Measurements from ENCODE around the gene OR51E1.

Gene OR51E1

GRCh38 chr11:4665424-4665823 lies 21.6 kb downstream of the OR51E1 start:
- no peak overlapping the region for H3K4me3 ChIP-seq (ENCODE audit: low read depth, low read length)
- no peak for DNase-seq (ENCODE audit: low read depth)
- no peak for TF ChIP-seq CTCF (conservative IDR thresholded peaks at IDR 0.05; ENCODE audit: low read depth, low read length)

GRCh38 chr11:4671741-4672140 lies 28.0 kb downstream of the OR51E1 start:
- H3K4me3 ChIP-seq (ENCODE audit: low read depth, low read length), result no peak overlapping the region
- no peak for DNase-seq (ENCODE audit: low read depth)
- TF ChIP-seq CTCF (conservative IDR thresholded peaks at IDR 0.05; ENCODE audit: low read depth, low read length), result no peak

- no peak overlapping the region for H3K4me3 ChIP-seq (ENCODE audit: low read depth, low read length)
- no peak for TF ChIP-seq CTCF (conservative IDR thresholded peaks at IDR 0.05; ENCODE audit: low read depth, low read length)
- peak; percentile 29 for DNase-seq (ENCODE audit: low read depth)
Measured at GRCh38 chr11:4672470-4672869, 28.7 kb downstream of the OR51E1 start.

DNA sequence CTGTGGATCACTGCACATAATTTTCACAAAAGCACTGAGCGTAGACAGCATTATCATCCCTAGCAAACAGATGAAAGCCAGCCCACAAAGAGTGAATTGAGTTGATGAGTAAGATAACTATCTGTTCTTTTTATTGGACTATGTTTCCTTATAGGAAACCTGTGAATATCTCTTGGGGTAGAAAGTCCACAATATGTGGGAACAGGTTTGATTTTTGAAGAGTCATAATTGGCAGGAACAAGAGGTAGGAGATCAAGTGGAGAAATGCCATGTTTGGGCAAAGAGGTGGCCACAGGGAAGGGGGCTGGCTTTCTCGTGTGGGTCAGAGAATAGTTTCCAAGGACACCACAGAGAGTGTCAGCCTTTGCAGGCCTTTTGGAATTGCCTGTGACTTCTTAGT lies 30.0 kb downstream of the OR51E1 start:
- DNase-seq (ENCODE audit: low read depth), result no peak
- no peak for TF ChIP-seq CTCF (conservative IDR thresholded peaks at IDR 0.05; ENCODE audit: low read depth, low read length)
- no peak overlapping the region for H3K4me3 ChIP-seq (ENCODE audit: low read depth, low read length)

GRCh38 chr11:4677948-4678347 lies 34.2 kb downstream of the OR51E1 start:
- TF ChIP-seq CTCF (conservative IDR thresholded peaks at IDR 0.05; ENCODE audit: low read depth, low read length), result no peak
- H3K4me3 ChIP-seq (ENCODE audit: low read depth, low read length), result no peak overlapping the region
- DNase-seq (ENCODE audit: low read depth), result no peak

- no peak for TF ChIP-seq CTCF (conservative IDR thresholded peaks at IDR 0.05; ENCODE audit: low read depth, low read length)
- no peak overlapping the region for H3K4me3 ChIP-seq (ENCODE audit: low read depth, low read length)
- DNase-seq (ENCODE audit: low read depth), result no peak
Measured at GRCh38 chr11:4680341-4680740, 36.6 kb downstream of the OR51E1 start.

GRCh38 chr11:4682623-4683419 lies 39.0 kb downstream of the OR51E1 start:
- no peak for DNase-seq (ENCODE audit: low read depth)
- no peak overlapping the region for H3K4me3 ChIP-seq (ENCODE audit: low read depth, low read length)
- no peak for TF ChIP-seq CTCF (conservative IDR thresholded peaks at IDR 0.05; ENCODE audit: low read depth, low read length)
